Endothelial cell (in vitro differentiated cells): ENCODE measurements around the gene SIGLEC7. TPM values are rescaled to one million over a fixed set of nuclear protein-coding genes. Genes with fewer than 3 reads are reported as not detected.

ENCODE experiments used
- DNase-seq: peaks from one replicate; pipeline ENCODE4 v3.0.0; 2021; ENCODE audit warnings: low spot score
- H3K27ac Mint-ChIP-seq: one replicate; pipeline ENCODE4 v1.8.0; 2021; ENCODE audit warnings: mixed read lengths, inconsistent platforms; ENCODE audit not compliant: unreplicated experiment
- H3K27me3 Mint-ChIP-seq: one replicate; pipeline ENCODE4 v1.8.0; 2021; ENCODE audit warnings: mild to moderate bottlenecking, moderate library complexity, mixed read lengths, inconsistent platforms; ENCODE audit not compliant: unreplicated experiment
- H3K36me3 Mint-ChIP-seq: one replicate; pipeline ENCODE4 v1.8.0; 2021; ENCODE audit warnings: mild to moderate bottlenecking, low read depth, mixed read lengths, inconsistent platforms; ENCODE audit not compliant: unreplicated experiment
- H3K4me1 Mint-ChIP-seq: one replicate; pipeline ENCODE4 v1.8.0; 2021; ENCODE audit warnings: mild to moderate bottlenecking, mixed read lengths, inconsistent platforms; ENCODE audit not compliant: unreplicated experiment
- H3K4me3 Mint-ChIP-seq: one replicate; pipeline ENCODE4 v1.8.0; 2021; ENCODE audit warnings: mild to moderate bottlenecking, mixed read lengths, inconsistent platforms; ENCODE audit not compliant: unreplicated experiment
- H3K9me3 Mint-ChIP-seq: one replicate; pipeline ENCODE4 v1.8.0; 2021; ENCODE audit warnings: mixed read lengths, inconsistent platforms; ENCODE audit not compliant: unreplicated experiment
- CTCF ChIP-seq: fragments of 200-600 bp; sonication (generic); IDR thresholded peaks from one replicate; pipeline ENCODE4 v1.5.0; 2021; ENCODE audit warnings: antibody characterized with exemption; ENCODE audit not compliant: unreplicated experiment
- total RNA-seq: library from RNA; stranded (reverse); fragmentation: NEBNext Ultra II Directional; extraction: Animal tissue kit (Norgen Biotek cat#: 25700); gene quantifications from one replicate; pipeline ENCODE4 v1.2.1, GENCODE V29; 2021; ENCODE audit not compliant: unreplicated experiment

SIGLEC7 gene
- total RNA-seq, 1 donor from 2014 or later: not detected

DNA sequence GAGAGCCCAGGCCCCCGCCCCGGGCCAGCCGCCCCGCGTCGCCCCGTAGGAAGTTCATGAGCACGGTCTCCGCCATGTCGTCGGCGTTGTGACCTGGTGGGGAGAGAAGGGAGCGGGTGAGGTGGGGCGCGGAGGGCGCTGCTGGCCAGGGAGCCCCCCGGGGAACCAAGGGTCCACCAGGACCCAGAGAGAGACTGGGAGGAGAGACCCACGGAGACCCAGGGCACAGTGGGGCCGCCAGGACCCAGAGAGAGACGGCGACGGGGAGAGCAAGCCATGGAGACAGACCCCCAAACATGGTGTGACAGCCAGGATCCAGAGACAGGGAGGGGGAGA is 43.1 kb upstream of the SIGLEC7 start:
- Mint-ChIP-seq H3K4me3 (no peak overlapping the region), H3K36me3 (peaks cover 12% of the 10 kb centered on the region), H3K27me3 (peaks cover 2% of the 10 kb centered on the region), H3K27ac (no peak overlapping the region), H3K9me3 (no peaks in the 10 kb centered on the region), H3K4me1 (peaks cover 13% of the 10 kb centered on the region)
- DNase-seq: no peak
- TF ChIP-seq CTCF: no peak

GRCh38 chr19:51100601-51101000 is 41.5 kb upstream of the SIGLEC7 start:
- no peak overlapping the region for H3K27ac Mint-ChIP-seq
- H3K4me3 Mint-ChIP-seq: no peak overlapping the region
- no peak for DNase-seq
- peaks cover 4% of the 10 kb centered on the region for H3K27me3 Mint-ChIP-seq
- peaks cover 8% of the 10 kb centered on the region for H3K4me1 Mint-ChIP-seq
- no peak for TF ChIP-seq CTCF
- H3K9me3 Mint-ChIP-seq: no peaks in the 10 kb centered on the region
- H3K36me3 Mint-ChIP-seq: peaks cover 24% of the 10 kb centered on the region

DNA sequence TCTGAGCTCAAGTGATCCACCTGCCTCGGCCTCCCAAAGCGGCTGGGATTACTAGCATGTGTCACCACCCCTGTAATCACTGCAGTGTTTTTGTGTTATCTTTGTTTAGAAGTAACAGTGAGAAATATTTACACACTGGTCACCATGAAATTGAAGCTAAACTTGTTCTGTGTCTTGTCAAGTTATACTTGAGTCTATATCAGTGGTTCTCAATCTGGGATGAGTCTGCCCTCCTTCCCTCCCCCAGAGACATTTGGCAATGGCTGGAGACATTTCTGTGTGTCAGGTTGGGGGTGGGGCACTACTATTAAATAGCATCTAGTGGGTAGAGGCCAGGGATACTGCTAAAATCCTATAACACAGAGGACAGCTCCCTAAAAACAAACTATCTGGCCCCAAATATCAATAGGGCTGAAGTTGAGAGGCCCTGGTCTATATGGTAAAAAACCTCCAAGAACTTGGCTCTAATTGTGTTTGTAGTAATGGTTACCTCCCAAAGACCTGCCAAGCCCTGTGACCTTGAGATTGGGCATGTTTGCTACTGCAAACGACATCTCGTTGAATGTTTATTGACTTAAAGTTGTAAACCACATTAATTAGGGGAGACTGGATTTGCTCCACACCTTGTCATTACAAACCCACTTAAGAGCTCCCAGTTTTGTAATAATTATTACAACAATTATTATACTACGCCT is 40.8 kb upstream of the SIGLEC7 start:
- H3K27ac Mint-ChIP-seq: peak overlapping the region; percentile 57
- H3K4me3 Mint-ChIP-seq: no peak overlapping the region
- TF ChIP-seq CTCF: no peak

GRCh38 chr19:51102991-51103390 is 39.1 kb upstream of the SIGLEC7 start:
- peaks cover 7% of the 10 kb centered on the region for H3K4me1 Mint-ChIP-seq
- no peaks in the 10 kb centered on the region for H3K9me3 Mint-ChIP-seq
- peaks cover 11% of the 10 kb centered on the region for H3K27me3 Mint-ChIP-seq
- no peak overlapping the region for H3K27ac Mint-ChIP-seq
- H3K36me3 Mint-ChIP-seq: peaks cover 34% of the 10 kb centered on the region
- no peak for TF ChIP-seq CTCF
- DNase-seq: no peak
- peak overlapping the region; percentile 48 for H3K4me3 Mint-ChIP-seq

More for the DNA sequence above, 40.8 kb upstream of the SIGLEC7 start:
- peaks cover 8% of the 10 kb centered on the region for H3K4me1 Mint-ChIP-seq
- no peak for DNase-seq
- peaks cover 29% of the 10 kb centered on the region for H3K36me3 Mint-ChIP-seq
- H3K9me3 Mint-ChIP-seq: no peaks in the 10 kb centered on the region
- peaks cover 10% of the 10 kb centered on the region for H3K27me3 Mint-ChIP-seq

DNA sequence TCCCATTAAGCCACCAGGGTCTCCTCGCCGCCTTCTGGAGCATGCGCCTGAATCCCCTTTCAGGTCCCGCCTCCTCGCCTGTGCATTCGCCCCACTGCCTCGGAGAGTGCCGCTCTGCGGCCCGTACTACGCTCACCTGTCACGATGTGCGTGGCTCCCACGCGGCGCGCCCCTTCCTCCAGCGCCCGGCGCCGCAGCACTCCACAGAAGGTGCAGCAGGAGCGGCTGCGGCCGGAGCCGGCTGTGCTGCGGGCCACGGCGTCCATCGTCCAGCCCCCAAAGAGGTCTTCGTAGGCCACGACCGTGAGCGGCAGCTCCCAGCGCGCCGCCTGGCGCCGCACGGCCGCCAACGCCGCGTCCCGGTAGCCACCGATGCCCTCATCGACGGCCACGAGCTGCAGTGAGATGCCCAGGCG is 38.2 kb upstream of the SIGLEC7 start:
- Mint-ChIP-seq H3K27me3 (peaks cover 15% of the 10 kb centered on the region), H3K4me3 (peak overlapping the region; percentile 67), H3K4me1 (peaks cover 9% of the 10 kb centered on the region)

More for the DNA sequence above, 38.2 kb upstream of the SIGLEC7 start:
- Mint-ChIP-seq H3K36me3 (peaks cover 34% of the 10 kb centered on the region), H3K27ac (no peak overlapping the region), H3K9me3 (no peaks in the 10 kb centered on the region)
- TF ChIP-seq CTCF: no peak
- no peak for DNase-seq
